ENCODE data around the gene KLHDC3.
"Not testable (repeated sequence)": the region's sequence is repeated elsewhere in the genome, so short reads cannot be mapped to it uniquely, and the experiment has no call there.

KLHDC3 gene

GRCh38 chr6:42996513-42996912 is 17.5 kb upstream of the KLHDC3 start:
- DNase-seq (no peak), ATAC-seq (ENCODE audit: insufficient read depth, low read depth) (no peak)
- H3K27me3 ChIP-seq (ENCODE audit: insufficient read depth, low read length, poor library complexity): no peaks in the 10 kb centered on the region
- H3K4me2 ChIP-seq (ENCODE audit: insufficient read depth, low read length): no peak overlapping the region
- no peaks in the 10 kb centered on the region for H3K4me1 ChIP-seq (ENCODE audit: insufficient read depth, low read length)
- no peak overlapping the region for H3K9ac ChIP-seq (ENCODE audit: low read depth, low read length)
- H3K27ac ChIP-seq (ENCODE audit: low read length): no peak overlapping the region
- TF ChIP-seq EZH2 (IDR thresholded peaks at IDR 0.05; ENCODE audit: borderline replicate concordance, low read depth, low read length, severe bottlenecking): no peak
- TF ChIP-seq, protein P1, sequence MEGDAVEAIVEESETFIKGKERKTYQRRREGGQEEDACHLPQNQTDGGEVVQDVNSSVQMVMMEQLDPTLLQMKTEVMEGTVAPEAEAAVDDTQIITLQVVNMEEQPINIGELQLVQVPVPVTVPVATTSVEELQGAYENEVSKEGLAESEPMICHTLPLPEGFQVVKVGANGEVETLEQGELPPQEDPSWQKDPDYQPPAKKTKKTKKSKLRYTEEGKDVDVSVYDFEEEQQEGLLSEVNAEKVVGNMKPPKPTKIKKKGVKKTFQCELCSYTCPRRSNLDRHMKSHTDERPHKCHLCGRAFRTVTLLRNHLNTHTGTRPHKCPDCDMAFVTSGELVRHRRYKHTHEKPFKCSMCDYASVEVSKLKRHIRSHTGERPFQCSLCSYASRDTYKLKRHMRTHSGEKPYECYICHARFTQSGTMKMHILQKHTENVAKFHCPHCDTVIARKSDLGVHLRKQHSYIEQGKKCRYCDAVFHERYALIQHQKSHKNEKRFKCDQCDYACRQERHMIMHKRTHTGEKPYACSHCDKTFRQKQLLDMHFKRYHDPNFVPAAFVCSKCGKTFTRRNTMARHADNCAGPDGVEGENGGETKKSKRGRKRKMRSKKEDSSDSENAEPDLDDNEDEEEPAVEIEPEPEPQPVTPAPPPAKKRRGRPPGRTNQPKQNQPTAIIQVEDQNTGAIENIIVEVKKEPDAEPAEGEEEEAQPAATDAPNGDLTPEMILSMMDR (IDR thresholded peaks at IDR 0.05; ENCODE audit: borderline replicate concordance, extremely low read depth, low read length, poor library complexity, severe bottlenecking): no peak
- H3K9me3 ChIP-seq (ENCODE audit: insufficient read depth, low read length, severe bottlenecking): no peaks in the 10 kb centered on the region
- H3K4me3 ChIP-seq (ENCODE audit: low read depth in 1 of 2, low read length in 2 of 2): no peak overlapping the region
- peaks cover 38% of the 10 kb centered on the region for H3K79me2 ChIP-seq (ENCODE audit: insufficient read depth, low read length)
- H3K36me3 ChIP-seq (ENCODE audit: insufficient read depth, low read length): peaks cover 19% of the 10 kb centered on the region
- no peaks in the 10 kb centered on the region; the same call in 1 of the 2 replicates for H4K20me1 ChIP-seq (ENCODE audit: insufficient read depth, low read length)
- no peak overlapping the region for H2AFZ ChIP-seq (ENCODE audit: low read depth, low read length)

DNA sequence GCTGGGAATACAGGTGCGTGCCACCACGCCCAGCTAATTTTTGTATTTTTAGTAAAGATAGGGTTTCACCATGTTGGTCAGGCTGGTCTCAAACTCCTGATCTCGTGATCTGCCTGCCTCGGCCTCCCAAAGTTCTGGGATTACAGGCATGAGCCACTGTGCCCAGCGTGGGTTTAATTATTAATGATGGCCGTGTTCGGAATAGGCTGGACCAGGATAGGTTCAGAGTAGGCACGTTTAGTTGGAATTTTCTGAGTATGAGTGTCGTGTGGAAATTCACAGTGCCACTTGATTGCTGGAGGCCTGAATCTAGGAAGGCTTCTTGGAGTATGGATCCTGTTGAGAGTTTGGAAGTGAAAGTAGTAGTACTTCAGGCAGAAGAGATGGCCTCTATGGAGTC is 15.8 kb upstream of the KLHDC3 start:
- H3K4me3 ChIP-seq (ENCODE audit: low read depth in 1 of 2, low read length in 2 of 2); H3K9me3 ChIP-seq (ENCODE audit: insufficient read depth, low read length, severe bottlenecking); H2AFZ ChIP-seq (ENCODE audit: low read depth, low read length); H3K4me1 ChIP-seq (ENCODE audit: insufficient read depth, low read length); H3K4me2 ChIP-seq (ENCODE audit: insufficient read depth, low read length); DNase-seq; H3K27ac ChIP-seq (ENCODE audit: low read length); H4K20me1 ChIP-seq (ENCODE audit: insufficient read depth, low read length); H3K9ac ChIP-seq (ENCODE audit: low read depth, low read length); ATAC-seq (ENCODE audit: insufficient read depth, low read depth); H3K27me3 ChIP-seq (ENCODE audit: insufficient read depth, low read length, poor library complexity): not testable (repeated sequence)
- H3K79me2 ChIP-seq (ENCODE audit: insufficient read depth, low read length): peaks cover 31% of the 10 kb centered on the region
- H3K36me3 ChIP-seq (ENCODE audit: insufficient read depth, low read length): peaks cover 23% of the 10 kb centered on the region; the same call in 1 of the 2 replicates

DNA sequence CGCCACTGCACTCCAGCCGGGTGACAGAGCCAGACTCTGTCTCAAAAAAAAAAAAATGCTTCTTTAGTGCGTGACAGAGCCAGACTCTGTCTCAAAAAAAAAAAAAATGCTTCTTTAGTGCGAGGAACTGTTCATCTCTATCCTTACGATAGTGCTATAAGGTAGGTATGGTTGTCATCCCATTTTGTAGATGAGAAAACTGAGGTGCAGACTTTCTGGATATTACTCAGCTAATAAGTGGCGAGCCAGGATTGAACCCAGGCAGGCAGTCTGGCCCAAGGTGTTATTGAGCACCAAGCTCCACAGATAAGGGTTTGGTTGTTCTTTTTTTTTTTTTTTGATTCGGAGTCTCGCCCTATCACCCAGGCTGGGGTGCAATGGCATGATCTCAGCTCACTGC is 12.2 kb upstream of the KLHDC3 start:
- H4K20me1 ChIP-seq (ENCODE audit: insufficient read depth, low read length): peaks cover 3% of the 10 kb centered on the region; the same call in 1 of the 2 replicates

GRCh38 chr6:43005844-43006243 is 8.2 kb upstream of the KLHDC3 start:
- DNase-seq: no peak
- Histone ChIP-seq H3K9ac (ENCODE audit: low read depth, low read length) (no peak overlapping the region), H4K20me1 (ENCODE audit: insufficient read depth, low read length) (peaks cover 3% of the 10 kb centered on the region; the same call in 1 of the 2 replicates), H3K79me2 (ENCODE audit: insufficient read depth, low read length) (peaks cover 8% of the 10 kb centered on the region), H3K4me2 (ENCODE audit: insufficient read depth, low read length) (no peak overlapping the region), H3K36me3 (ENCODE audit: insufficient read depth, low read length) (peaks cover 61% of the 10 kb centered on the region), H3K9me3 (ENCODE audit: insufficient read depth, low read length, severe bottlenecking) (no peaks in the 10 kb centered on the region), H2AFZ (ENCODE audit: low read depth, low read length) (no peak overlapping the region), H3K4me1 (ENCODE audit: insufficient read depth, low read length) (no peaks in the 10 kb centered on the region), H3K27me3 (ENCODE audit: insufficient read depth, low read length, poor library complexity) (no peaks in the 10 kb centered on the region), H3K4me3 (ENCODE audit: low read depth in 1 of 2, low read length in 2 of 2) (no peak overlapping the region), H3K27ac (ENCODE audit: low read length) (no peak overlapping the region)
- TF ChIP-seq EZH2 (IDR thresholded peaks at IDR 0.05; ENCODE audit: borderline replicate concordance, low read depth, low read length, severe bottlenecking): no peak
- TF ChIP-seq, protein P1 (IDR thresholded peaks at IDR 0.05; ENCODE audit: borderline replicate concordance, extremely low read depth, low read length, poor library complexity, severe bottlenecking): no peak
- ATAC-seq (ENCODE audit: insufficient read depth, low read depth): no peak

More for the DNA sequence above, 12.2 kb upstream of the KLHDC3 start:
- no peak for DNase-seq
- ATAC-seq (ENCODE audit: insufficient read depth, low read depth): no peak
- H2AFZ ChIP-seq (ENCODE audit: low read depth, low read length): no peak overlapping the region
- TF ChIP-seq, protein P1 (IDR thresholded peaks at IDR 0.05; ENCODE audit: borderline replicate concordance, extremely low read depth, low read length, poor library complexity, severe bottlenecking): no peak
- TF ChIP-seq EZH2 (IDR thresholded peaks at IDR 0.05; ENCODE audit: borderline replicate concordance, low read depth, low read length, severe bottlenecking): no peak
- no peak overlapping the region for H3K4me3 ChIP-seq (ENCODE audit: low read depth in 1 of 2, low read length in 2 of 2)
- H3K4me2 ChIP-seq (ENCODE audit: insufficient read depth, low read length): no peak overlapping the region
- no peaks in the 10 kb centered on the region for H3K4me1 ChIP-seq (ENCODE audit: insufficient read depth, low read length)
- H3K9ac ChIP-seq (ENCODE audit: low read depth, low read length): no peak overlapping the region
- no peak overlapping the region for H3K27ac ChIP-seq (ENCODE audit: low read length)
- H3K79me2 ChIP-seq (ENCODE audit: insufficient read depth, low read length): peaks cover 23% of the 10 kb centered on the region
- H3K27me3 ChIP-seq (ENCODE audit: insufficient read depth, low read length, poor library complexity): no peaks in the 10 kb centered on the region
- H3K9me3 ChIP-seq (ENCODE audit: insufficient read depth, low read length, severe bottlenecking): no peaks in the 10 kb centered on the region
- H3K36me3 ChIP-seq (ENCODE audit: insufficient read depth, low read length): peaks cover 38% of the 10 kb centered on the region

Data from DND-41 (cell line).